OCI-LY1 (cell line): Measurements from ENCODE around the gene VAV2.
"Not testable (repeated sequence)": the region's sequence is repeated elsewhere in the genome, so short reads cannot be mapped to it uniquely, and the experiment has no call there.

Experiments
- H2AFZ ChIP-seq: fragments of 200-600 bp; sonication (generic), shearing (Covaris generic); 2 replicates; pipeline ENCODE4 v1.6.0; 2014; ENCODE audit warnings: antibody characterized with exemption, mild to moderate bottlenecking, low read length
- H3F3A ChIP-seq: fragments of 200-600 bp; sonication (generic), shearing (Covaris generic); 2 replicates; pipeline ENCODE4 v1.6.0; 2014; ENCODE audit warnings: mild to moderate bottlenecking, antibody characterized with exemption, low read length, moderate library complexity; ENCODE audit not compliant: insufficient read depth
- H3K27ac ChIP-seq: fragments of 200-600 bp; sonication (generic); 2 replicates; pipeline ENCODE4 v1.5.1; 2014; ENCODE audit warnings: low read length, mixed run types, mild to moderate bottlenecking, low read depth; ENCODE audit not compliant: poor library complexity, severe bottlenecking
- H3K27me3 ChIP-seq: fragments of 200-600 bp; sonication (generic); 2 replicates; pipeline ENCODE4 v1.6.0; 2014; ENCODE audit warnings: antibody characterized with exemption, mild to moderate bottlenecking, low read length, moderate library complexity; ENCODE audit not compliant: insufficient read depth
- H3K36me3 ChIP-seq: fragments of 200-600 bp; sonication (generic); 2 replicates; pipeline ENCODE4 v1.6.1; 2014; ENCODE audit warnings: mild to moderate bottlenecking, antibody characterized with exemption, low read length, moderate library complexity, mixed read lengths; ENCODE audit not compliant: insufficient read depth
- H3K4me1 ChIP-seq: fragments of 200-600 bp; sonication (generic); 2 replicates; pipeline ENCODE4 v1.5.1; 2014; ENCODE audit warnings: mild to moderate bottlenecking, low read length, moderate library complexity; ENCODE audit not compliant: insufficient read depth, severe bottlenecking
- H3K4me2 ChIP-seq: fragments of 200-600 bp; sonication (generic), shearing (Covaris generic); 2 replicates; pipeline ENCODE4 v1.6.1; 2014; ENCODE audit warnings: low read length
- H3K4me3 ChIP-seq: fragments of 200-600 bp; sonication (generic); 2 replicates; pipeline ENCODE4 v1.5.1; 2014; ENCODE audit warnings: low read length, low read depth, mild to moderate bottlenecking, mixed read lengths; ENCODE audit not compliant: poor library complexity, severe bottlenecking
- H3K79me2 ChIP-seq: fragments of 200-600 bp; shearing (Covaris generic); 2 replicates; pipeline ENCODE4 v1.6.1; 2016; ENCODE audit warnings: mixed run types, low read length, mixed read lengths; ENCODE audit not compliant: insufficient read depth
- H3K9ac ChIP-seq: fragments of 200-600 bp; sonication (generic), shearing (Covaris generic); 2 replicates; pipeline ENCODE4 v1.6.1; 2014; ENCODE audit warnings: mild to moderate bottlenecking, low read length, mixed read lengths
- H3K9me2 ChIP-seq: fragments of 200-600 bp; sonication (generic), shearing (Covaris generic); 2 replicates; pipeline ENCODE4 v1.6.1; 2014; ENCODE audit warnings: low read depth, mild to moderate bottlenecking, low read length, mixed read lengths
- H3K9me3 ChIP-seq: fragments of 200-600 bp; shearing (Covaris generic); 2 replicates; pipeline ENCODE4 v1.6.1; 2014; ENCODE audit warnings: low read length, mixed read lengths
- H4K20me1 ChIP-seq: fragments of 200-600 bp; sonication (generic), shearing (Covaris generic); 2 replicates; pipeline ENCODE4 v1.6.0; 2016; ENCODE audit warnings: mild to moderate bottlenecking, low read length; ENCODE audit not compliant: insufficient read depth
- CTCF ChIP-seq: fragments of 200-600 bp; sonication (generic), shearing (Covaris generic); IDR thresholded peaks from 2 replicates; pipeline ENCODE4 v1.5.1; 2017; ENCODE audit warnings: mild to moderate bottlenecking, antibody characterized with exemption, low read length, moderate library complexity, mixed read lengths
- EZH2 ChIP-seq: fragments of 200-600 bp; sonication (generic), shearing (Covaris generic); IDR thresholded peaks from 2 replicates; pipeline ENCODE4 v1.8.0; 2017; ENCODE audit warnings: borderline replicate concordance, mixed run types, mild to moderate bottlenecking, antibody characterized with exemption, low read length, moderate library complexity, mixed read lengths

Gene VAV2

GRCh38 chr9:133989625-133990365 is 2.3 kb downstream of the VAV2 start:
- Histone ChIP-seq H2AFZ (no peak overlapping the region), H3K27ac (no peak overlapping the region), H3K9me2 (no peaks in the 10 kb centered on the region), H3K79me2 (no peaks in the 10 kb centered on the region), H3K4me2 (no peak overlapping the region), H3K4me3 (no peak overlapping the region), H3K36me3 (no peaks in the 10 kb centered on the region), H3F3A (no peaks in the 10 kb centered on the region), H3K27me3 (no peaks in the 10 kb centered on the region), H4K20me1 (no peaks in the 10 kb centered on the region), H3K9me3 (no peaks in the 10 kb centered on the region), H3K4me1 (peaks cover 6% of the 10 kb centered on the region), H3K9ac (no peak overlapping the region)
- TF ChIP-seq CTCF: no peak
- TF ChIP-seq EZH2: no peak

- H3K4me1 ChIP-seq, H3K9ac ChIP-seq, H3K9me3 ChIP-seq, H3K4me3 ChIP-seq, H2AFZ ChIP-seq, H3K9me2 ChIP-seq, H3K27ac ChIP-seq, H3K79me2 ChIP-seq, H4K20me1 ChIP-seq, H3K4me2 ChIP-seq, H3K27me3 ChIP-seq, H3F3A ChIP-seq, H3K36me3 ChIP-seq: not testable (repeated sequence)
Observed at GRCh38 chr9:133988771-133989170, 3.4 kb downstream of the VAV2 start.

- H4K20me1 ChIP-seq: no peaks in the 10 kb centered on the region
- H3K9ac ChIP-seq: no peak overlapping the region
- H3K4me1 ChIP-seq: peaks cover 3% of the 10 kb centered on the region
- H3K9me3 ChIP-seq: no peaks in the 10 kb centered on the region
- H3K4me3 ChIP-seq: no peak overlapping the region
- H3K36me3 ChIP-seq: no peaks in the 10 kb centered on the region
- no peak overlapping the region for H2AFZ ChIP-seq
- H3K27me3 ChIP-seq: no peaks in the 10 kb centered on the region
- TF ChIP-seq EZH2 (no peak), CTCF (no peak)
- H3F3A ChIP-seq: no peaks in the 10 kb centered on the region
- H3K27ac ChIP-seq: no peak overlapping the region
- H3K79me2 ChIP-seq: no peaks in the 10 kb centered on the region
- H3K4me2 ChIP-seq: no peak overlapping the region
- H3K9me2 ChIP-seq: no peaks in the 10 kb centered on the region
Observed at GRCh38 chr9:133987946-133988665, 4.0 kb downstream of the VAV2 start.

GRCh38 chr9:133987446-133987788 is 4.7 kb downstream of the VAV2 start:
- Histone ChIP-seq H3K79me2 (no peaks in the 10 kb centered on the region), H3K4me2 (no peak overlapping the region), H4K20me1 (no peaks in the 10 kb centered on the region), H3K36me3 (no peaks in the 10 kb centered on the region), H3K9me3 (no peaks in the 10 kb centered on the region), H3K27me3 (no peaks in the 10 kb centered on the region), H3K4me1 (no peaks in the 10 kb centered on the region), H2AFZ (no peak overlapping the region), H3K27ac (no peak overlapping the region), H3K9me2 (no peaks in the 10 kb centered on the region), H3K9ac (no peak overlapping the region), H3K4me3 (no peak overlapping the region), H3F3A (no peaks in the 10 kb centered on the region)
- TF ChIP-seq CTCF (no peak), EZH2 (no peak)
